Measurements from ENCODE around the gene CALML5.

The CALML5 gene

GRCh38 chr10:5498791-5499492 lies 428 bp downstream of the CALML5 start:
- DNase-seq: no peak

GRCh38 chr10:5497948-5498730 lies 1.2 kb downstream of the CALML5 start:
- DNase-seq: no peak

- DNase-seq: no peak
Observed at GRCh38 chr10:5497289-5497688, 2.1 kb downstream of the CALML5 start.

- no peak for DNase-seq
Observed at GRCh38 chr10:5496261-5497250, 2.8 kb downstream of the CALML5 start.

GRCh38 chr10:5494611-5495010 lies 4.8 kb downstream of the CALML5 start:
- no peak for DNase-seq

GRCh38 chr10:5493691-5494090 lies 5.7 kb downstream of the CALML5 start:
- DNase-seq: no peak

GRCh38 chr10:5492929-5493576 lies 6.3 kb downstream of the CALML5 start:
- no peak for DNase-seq

- no peak for DNase-seq
Observed at GRCh38 chr10:5492322-5492855, 7.0 kb downstream of the CALML5 start.

GRCh38 chr10:5491477-5491876 lies 7.9 kb downstream of the CALML5 start:
- no peak for DNase-seq

GRCh38 chr10:5490698-5491464 lies 8.5 kb downstream of the CALML5 start:
- DNase-seq: no peak

- no peak for DNase-seq
Observed at GRCh38 chr10:5490032-5490431, 9.3 kb downstream of the CALML5 start.

- no peak for DNase-seq
Observed at GRCh38 chr10:5488272-5489161, 10.9 kb downstream of the CALML5 start.

GRCh38 chr10:5486853-5487235 lies 12.5 kb downstream of the CALML5 start:
- DNase-seq: no peak

- no peak for DNase-seq
Observed at GRCh38 chr10:5485948-5486852, 13.2 kb downstream of the CALML5 start.

GRCh38 chr10:5485290-5485689 lies 14.1 kb downstream of the CALML5 start:
- no peak for DNase-seq

GRCh38 chr10:5484205-5484604 lies 15.2 kb downstream of the CALML5 start:
- no peak for DNase-seq

GRCh38 chr10:5482016-5482415 lies 17.4 kb downstream of the CALML5 start:
- DNase-seq: no peak

- DNase-seq: no peak
Observed at GRCh38 chr10:5481121-5481520, 18.2 kb downstream of the CALML5 start.

- DNase-seq: no peak
Observed at GRCh38 chr10:5480162-5480941, 19.0 kb downstream of the CALML5 start.

All from NCI-H2227 treated with DMSO at 0.1 percent for 48 hours (cell line).